B cell (primary cell): ENCODE results near the gene UNC5A. TPM values are rescaled to one million over a fixed set of nuclear protein-coding genes. Genes with fewer than 3 reads are reported as not detected.

Experiments
- ATAC-seq: fragments of 200-7000 bp; cut with Tn5 transposase; one replicate; pipeline ENCODE4 v1.10.0; 2021; ENCODE audit warnings: low read depth, mild to moderate bottlenecking, moderate number of reproducible peaks, moderate library complexity
- CTCF ChIA-PET: fragments of 350-600 bp; sonication (Branson Sonifier 250); formaldehyde crosslinking; loops from one replicate; lab custom pipeline; 2021; ENCODE audit warnings: antibody characterized with exemption, inconsistent platforms; lab: Charles Lee
- POLR2A ChIA-PET: fragments of 350-600 bp; sonication (Branson Sonifier 250); formaldehyde crosslinking; loops from one replicate; lab custom pipeline; 2021; ENCODE audit warnings: antibody characterized with exemption; lab: Charles Lee
- DNase-seq: peaks from one replicate; pipeline ENCODE4 v3.0.0; 2013
- H2AFZ ChIP-seq: 2 replicates; pipeline ENCODE4 v1.6.1; 2012; ENCODE audit warnings: mild to moderate bottlenecking, low read depth, low read length; ENCODE audit not compliant: insufficient read depth, poor library complexity, severe bottlenecking
- H3K27ac ChIP-seq, 2 donors: 1 replicate in 1 of 2; 2 replicates in 1 of 2; pipeline ENCODE4 v1.5.1; 2012 to 2013; ENCODE audit warnings: low read length in 2 of 2, mild to moderate bottlenecking in 2 of 2, moderate library complexity in 1 of 2
- H3K27me3 ChIP-seq, 4 experiments: fragments of 200-600 bp in 1 of 4; sonication (generic) in 1 of 4; replicated peaks in 1 of 4; 1 replicate in 2 of 4; 2 replicates in 2 of 4; pipeline versions ENCODE4 v1.6.1 to v1.7.0; 2013 to 2016; ENCODE audit warnings: low read length in 3 of 4, mild to moderate bottlenecking in 2 of 4, mixed read lengths in 1 of 4, moderate library complexity in 1 of 4; ENCODE audit not compliant: insufficient read depth in 4 of 4, control insufficient read depth in 3 of 4; ENCODE audit errors: control extremely low read depth in 1 of 4
- H3K36me3 ChIP-seq, 2 experiments: replicated peaks in 1 of 2; 1 replicate in 1 of 2; 2 replicates in 1 of 2; pipeline versions ENCODE4 v1.6.1 to v1.7.1; 2013; ENCODE audit warnings: low read length in 1 of 2; ENCODE audit not compliant: insufficient read depth in 2 of 2, control insufficient read depth in 1 of 2; ENCODE audit errors: control extremely low read depth in 1 of 2, extremely low read depth in 1 of 2
- H3K4me1 ChIP-seq, 2 donors: fragments of 200-600 bp in 1 of 2; sonication (generic) in 1 of 2; 1 replicate in 1 of 2; 2 replicates in 1 of 2; pipeline versions ENCODE4 v1.5.1 to v1.6.1; 2013 to 2017; ENCODE audit warnings: low read length in 2 of 2; ENCODE audit not compliant: control insufficient read depth in 2 of 2, insufficient read depth in 2 of 2
- H3K4me2 ChIP-seq: replicated peaks from 2 replicates; pipeline ENCODE3; 2012; ENCODE audit warnings: mild to moderate bottlenecking, low read depth, low read length; ENCODE audit not compliant: poor library complexity, severe bottlenecking
- H3K4me3 ChIP-seq, 5 experiments: fragments of 200-600 bp in 1 of 5; sonication (generic) in 1 of 5; 1 replicate in 3 of 5; 2 replicates in 2 of 5; pipeline versions ENCODE4 v1.5.1 to v1.7.0; 2011 to 2016; ENCODE audit warnings: low read length in 4 of 5, mild to moderate bottlenecking in 4 of 5, low read depth in 2 of 5, control low read depth in 1 of 5, moderate library complexity in 1 of 5; ENCODE audit not compliant: insufficient read depth in 1 of 5; ENCODE audit errors: control extremely low read depth in 1 of 5, extremely low read depth in 1 of 5
- H3K79me2 ChIP-seq: fragments of 200-600 bp; sonication (generic); one replicate; pipeline ENCODE4 v1.6.0; 2016; ENCODE audit warnings: low read length; ENCODE audit not compliant: control insufficient read depth, insufficient read depth
- H3K9ac ChIP-seq: fragments of 200-600 bp; sonication (generic); 2 replicates; pipeline ENCODE4 v1.6.1; 2017; ENCODE audit warnings: mild to moderate bottlenecking, low read length, moderate library complexity
- H3K9me3 ChIP-seq, 3 donors: one replicate each; pipeline versions ENCODE4 v1.6.1 to v1.7.1; 2013; ENCODE audit warnings: low read length in 2 of 3; ENCODE audit not compliant: control insufficient read depth in 2 of 3, insufficient read depth in 1 of 3; ENCODE audit errors: control extremely low read depth in 1 of 3
- H4K20me1 ChIP-seq: 2 replicates; pipeline ENCODE4 v1.6.0; 2012; ENCODE audit warnings: mild to moderate bottlenecking, low read length; ENCODE audit not compliant: insufficient read depth, control insufficient read depth, poor library complexity, severe bottlenecking
- H3K27ac Mint-ChIP-seq: one replicate; pipeline ENCODE4 v1.8.0; 2021; ENCODE audit warnings: mixed read lengths
- H3K27me3 Mint-ChIP-seq: one replicate; pipeline ENCODE4 v1.8.0; 2021; ENCODE audit warnings: mixed read lengths
- H3K4me1 Mint-ChIP-seq: one replicate; pipeline ENCODE4 v1.8.0; 2021; ENCODE audit warnings: mixed read lengths
- H3K4me3 Mint-ChIP-seq: one replicate; pipeline ENCODE4 v1.8.0; 2021; ENCODE audit warnings: mixed read lengths
- H3K9me3 Mint-ChIP-seq: one replicate; pipeline ENCODE4 v1.8.0; 2022; ENCODE audit warnings: mixed read lengths; ENCODE audit not compliant: insufficient read depth
- CTCF ChIP-seq: fragments of 200-600 bp; IDR thresholded peaks from one replicate; pipeline ENCODE4 v1.8.0; 2022; ENCODE audit warnings: antibody characterized with exemption, mild to moderate bottlenecking
- EZH2 ChIP-seq: IDR thresholded peaks from 2 replicates; pipeline ENCODE4 v1.6.1; 2012; ENCODE audit warnings: borderline replicate concordance, low read depth, mild to moderate bottlenecking, moderate library complexity, low read length; ENCODE audit not compliant: insufficient read depth, poor library complexity, severe bottlenecking
- WGBS: methylation state at CpG from one replicate; pipeline ENCODE4 v1.1.5; 2013; ENCODE audit warnings: missing lambda C conversion rate; ENCODE audit not compliant: insufficient coverage; 5-methylcytosine and 5-hydroxymethylcytosine counted together
- intact Hi-C: fragments of 100-400 bp; cut with micrococcal nuclease; formaldehyde crosslinking; loops from one replicate; pipeline ENCODE4 v1.10.0; 2022
- polyA plus RNA-seq: library from polyadenylated mRNA; depleted of rRNA; stranded (reverse); fragments of >200 nt; gene quantifications from 2 replicates; pipeline ENCODE4 v1.2.3, GENCODE V29; 2012
- total RNA-seq, 2 donors: library from RNA; stranded (reverse); fragments of 120-200 nt in 1 of 2; gene quantifications; 1 replicate in 1 of 2; 2 replicates in 1 of 2; pipeline versions ENCODE4 v1.2.3 to v1.2.4, GENCODE V29; 2013 to 2022

UNC5A gene
- total and polyA plus RNA-seq, 2 donors (not counting 1 experiment from before 2014, with no cell fraction given): not detected

- Mint-ChIP-seq H3K9me3 (no peaks in the 10 kb centered on the region), H3K4me1 (no peaks in the 10 kb centered on the region), H3K4me3 (no peak overlapping the region), H3K27me3 (peaks cover 29% of the 10 kb centered on the region), H3K27ac (no peak overlapping the region)
- DNase-seq (no peak), ATAC-seq (no peak)
- no peak overlapping the region for H3K27ac ChIP-seq
- H3K4me3 ChIP-seq: no peak overlapping the region
- no peak overlapping the region for H3K9ac ChIP-seq
- no peaks in the 10 kb centered on the region for H4K20me1 ChIP-seq
- H3K36me3 ChIP-seq: no peaks in the 10 kb centered on the region
- no peaks in the 10 kb centered on the region for H3K4me1 ChIP-seq
- H3K9me3 ChIP-seq: peaks cover 0 to 5% (median 0%) of the 10 kb centered on the region in 3 donors
- H3K4me2 ChIP-seq: no peak overlapping the region
- 86% methylated on average over 4 of the region's 8 CpGs for WGBS
- peaks cover 0 to 54% (median 13%) of the 10 kb centered on the region in 4 experiments for H3K27me3 ChIP-seq
- ChIA-PET POLR2A (no interaction called here), CTCF (no interaction called here)
- no peak overlapping the region for H2AFZ ChIP-seq
- H3K79me2 ChIP-seq: no peaks in the 10 kb centered on the region
- no peak for TF ChIP-seq EZH2
- TF ChIP-seq CTCF: no peak
- intact Hi-C loops: no loop called here
Observed at GRCh38 chr5:176864755-176865154, 54.4 kb downstream of the UNC5A start.

- H2AFZ ChIP-seq: no peak overlapping the region
- no peaks in the 10 kb centered on the region for H3K9me3 Mint-ChIP-seq
- 79% methylated on average over 7 of the region's 7 CpGs for WGBS
Observed at GRCh38 chr5:176865964-176866363, 55.6 kb downstream of the UNC5A start.

More at GRCh38 chr5:176865964-176866363, 55.6 kb downstream of the UNC5A start:
- no peak overlapping the region for H3K9ac ChIP-seq
- no peaks in the 10 kb centered on the region for H3K36me3 ChIP-seq
- Mint-ChIP-seq H3K4me1 (no peaks in the 10 kb centered on the region), H3K4me3 (no peak overlapping the region), H3K27ac (no peak overlapping the region), H3K27me3 (peaks cover 26% of the 10 kb centered on the region)
- H3K27me3 ChIP-seq: peaks cover 0 to 49% (median 13%) of the 10 kb centered on the region in 4 experiments
- no peak overlapping the region for H3K4me3 ChIP-seq
- intact Hi-C loops: no loop called here
- H3K79me2 ChIP-seq: no peaks in the 10 kb centered on the region
- peaks cover 0 to 15% (median 0%) of the 10 kb centered on the region in 3 donors for H3K9me3 ChIP-seq
- H3K27ac ChIP-seq: no peak overlapping the region
- H3K4me1 ChIP-seq: no peaks in the 10 kb centered on the region
- CTCF ChIA-PET: no interaction called here
- no peaks in the 10 kb centered on the region for H4K20me1 ChIP-seq
- DNase-seq (no peak), ATAC-seq (no peak)
- TF ChIP-seq CTCF: no peak
- H3K4me2 ChIP-seq: no peak overlapping the region
- POLR2A ChIA-PET: no interaction called here
